Sigmoid colon (tissue), 7 donors: ENCODE measurements around the gene FUBP1. TPM values are rescaled to one million over a fixed set of nuclear protein-coding genes. Genes with fewer than 3 reads are reported as not detected.

Experiments
- DNase-seq: peaks from one replicate; pipeline ENCODE4 v3.0.0-alpha.2; 2019
- H3K27ac ChIP-seq, 4 donors: fragments of 200-600 bp; sonication (generic); one replicate each; pipeline ENCODE4 v1.5.1; 2016 to 2019; ENCODE audit warnings: mild to moderate bottlenecking in 1 of 4
- H3K27me3 ChIP-seq, 3 donors: fragments of 200-600 bp; sonication (generic); one replicate each; pipeline ENCODE4 v1.5.1; 2019; ENCODE audit warnings: mild to moderate bottlenecking in 1 of 3
- H3K36me3 ChIP-seq, 4 donors: fragments of 200-600 bp; sonication (generic); one replicate each; pipeline ENCODE4 v1.5.1; 2016 to 2019
- H3K4me1 ChIP-seq, 4 donors: fragments of 200-600 bp; sonication (generic); one replicate each; pipeline ENCODE4 v1.5.1; 2017 to 2019
- H3K4me3 ChIP-seq, 4 donors: fragments of 200-600 bp; sonication (generic); one replicate each; pipeline ENCODE4 v1.5.1; 2017 to 2019; ENCODE audit warnings: mild to moderate bottlenecking in 2 of 4, moderate library complexity in 1 of 4
- H3K9me3 ChIP-seq, 4 donors: fragments of 200-600 bp in 3 of 4; sonication (generic) in 3 of 4; one replicate each; pipeline versions ENCODE4 v1.5.1 to v1.6.1; 2013 to 2019
- EP300 ChIP-seq, 4 donors: sonication (generic); formaldehyde crosslinking; IDR thresholded peaks; one replicate each; pipeline ENCODE4 v1.6.1; 2017; ENCODE audit warnings: antibody characterized with exemption in 4 of 4
- POLR2A ChIP-seq, 2 donors: fragments of 450-650 bp; IDR thresholded peaks; one replicate each; pipeline ENCODE4 v1.6.1; 2016; ENCODE audit warnings: antibody characterized with exemption in 2 of 2, mild to moderate bottlenecking in 2 of 2, moderate library complexity in 2 of 2
- POLR2AphosphoS5 ChIP-seq, 4 donors: sonication (generic); formaldehyde crosslinking; IDR thresholded peaks; one replicate each; pipeline ENCODE4 v1.6.1; 2017; ENCODE audit warnings: antibody characterized with exemption in 4 of 4
- WGBS, 2 donors: extraction: QIAGEN DNeasy Blood & Tissue Kit; methylation state at CpG; one replicate each; pipeline ENCODE4 v1.1.7; 2013; 5-methylcytosine and 5-hydroxymethylcytosine counted together
- intact Hi-C: fragments of 100-400 bp; cut with DNase I; formaldehyde crosslinking; loops from one replicate; pipeline ENCODE4 v1.15.1; 2023
- polyA plus RNA-seq, 3 donors: library from polyadenylated mRNA; stranded (reverse); fragments of 200-250 nt; gene quantifications; one replicate each; pipeline ENCODE4 v1.2.3, GENCODE V29; 2013
- total RNA-seq, 4 donors: library from RNA; depleted of rRNA; stranded (reverse); fragments of >200 nt; gene quantifications; one replicate each; pipeline ENCODE4 v1.1.0, GENCODE V29; 2016
- TF ChIP-seq, protein P1 (sequence below), 4 experiments: fragments of 450-650 bp in 3 of 4; fragments of 200-600 bp in 1 of 4; IDR thresholded peaks; one replicate each; pipeline ENCODE4 v1.5.1; 2016 to 2019; ENCODE audit warnings: antibody characterized with exemption in 4 of 4, mild to moderate bottlenecking in 3 of 4, moderate library complexity in 2 of 4
- donor health status: healthy with polysubstance abuse.
- donor health status: Bipolar disorder and iron deficiency.
- donor health status: healthy.

Gene FUBP1
- total and polyA plus RNA-seq, 7 donors: 20.8 to 79.2 (median 60.6) TPM

DNA sequence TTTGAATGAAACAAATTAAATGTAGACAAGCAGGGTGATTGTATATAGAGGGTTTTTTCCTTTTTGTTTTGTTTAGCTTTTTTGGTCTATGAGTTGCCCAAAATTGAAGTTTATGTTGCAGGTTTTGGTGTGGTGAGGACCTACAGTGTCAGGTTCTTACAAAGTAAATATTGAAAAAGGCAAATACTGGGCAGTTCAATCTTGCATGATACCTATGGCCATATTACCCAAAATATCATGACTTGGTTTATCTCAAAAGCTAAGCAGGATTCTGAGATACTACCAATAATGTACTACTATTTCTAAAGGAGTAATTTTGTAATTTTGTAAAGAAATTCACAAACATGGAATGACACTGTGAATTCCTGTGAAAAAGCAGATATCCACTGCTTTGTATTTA lies 27.6 kb upstream of the FUBP1 start:
- no peak for DNase-seq
- Histone ChIP-seq H3K4me3 (peak overlapping the region; percentile 42 to 59 (median 57)), H3K9me3 (no peaks in the 10 kb centered on the region), H3K4me1 (peaks cover 0 to 64% (median 42%) of the 10 kb centered on the region in 4 donors), H3K27ac (peak overlapping the region; percentile 86 to 89 (median 88)), H3K27me3 (no peaks in the 10 kb centered on the region), H3K36me3 (no peaks in the 10 kb centered on the region)
- no peak for TF ChIP-seq POLR2A (IDR thresholded peaks at IDR 0.05)
- TF ChIP-seq EP300 (IDR thresholded peaks at IDR 0.05): no peak
- TF ChIP-seq POLR2AphosphoS5 (IDR thresholded peaks at IDR 0.05): no peak
- TF ChIP-seq, protein P1, sequence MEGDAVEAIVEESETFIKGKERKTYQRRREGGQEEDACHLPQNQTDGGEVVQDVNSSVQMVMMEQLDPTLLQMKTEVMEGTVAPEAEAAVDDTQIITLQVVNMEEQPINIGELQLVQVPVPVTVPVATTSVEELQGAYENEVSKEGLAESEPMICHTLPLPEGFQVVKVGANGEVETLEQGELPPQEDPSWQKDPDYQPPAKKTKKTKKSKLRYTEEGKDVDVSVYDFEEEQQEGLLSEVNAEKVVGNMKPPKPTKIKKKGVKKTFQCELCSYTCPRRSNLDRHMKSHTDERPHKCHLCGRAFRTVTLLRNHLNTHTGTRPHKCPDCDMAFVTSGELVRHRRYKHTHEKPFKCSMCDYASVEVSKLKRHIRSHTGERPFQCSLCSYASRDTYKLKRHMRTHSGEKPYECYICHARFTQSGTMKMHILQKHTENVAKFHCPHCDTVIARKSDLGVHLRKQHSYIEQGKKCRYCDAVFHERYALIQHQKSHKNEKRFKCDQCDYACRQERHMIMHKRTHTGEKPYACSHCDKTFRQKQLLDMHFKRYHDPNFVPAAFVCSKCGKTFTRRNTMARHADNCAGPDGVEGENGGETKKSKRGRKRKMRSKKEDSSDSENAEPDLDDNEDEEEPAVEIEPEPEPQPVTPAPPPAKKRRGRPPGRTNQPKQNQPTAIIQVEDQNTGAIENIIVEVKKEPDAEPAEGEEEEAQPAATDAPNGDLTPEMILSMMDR (IDR thresholded peaks at IDR 0.05): no peak
- intact Hi-C loops: no loop called here

DNA sequence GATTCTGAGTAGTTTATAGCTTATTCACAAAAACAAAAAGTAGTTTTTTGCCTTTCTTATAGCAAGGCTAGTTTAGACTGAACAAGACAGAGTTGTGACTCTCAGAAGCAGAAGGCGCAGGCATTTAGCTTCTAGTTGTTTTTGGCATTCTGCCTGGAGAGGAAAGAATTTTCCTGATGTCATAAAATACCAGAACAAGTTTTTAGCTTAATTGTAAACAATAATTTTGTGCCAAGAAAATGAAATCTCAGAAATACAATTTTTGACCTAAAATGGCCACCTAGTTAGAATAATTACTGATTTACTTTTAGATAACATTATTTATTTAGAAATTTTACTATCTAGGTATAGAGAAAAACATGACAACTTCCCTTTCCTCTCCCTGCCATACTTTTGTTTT lies 26.9 kb upstream of the FUBP1 start:
- peak in 1 of 2 donors; percentile 42 for TF ChIP-seq POLR2A (IDR thresholded peaks at IDR 0.05)
- TF ChIP-seq, protein P1 (IDR thresholded peaks at IDR 0.05): no peak
- TF ChIP-seq POLR2AphosphoS5 (IDR thresholded peaks at IDR 0.05): peak; percentile 45 to 85 (median 81)
- peak in 1 of 4 donors; percentile 16 for TF ChIP-seq EP300 (IDR thresholded peaks at IDR 0.05)
- Histone ChIP-seq H3K4me1 (peaks cover 0 to 60% (median 39%) of the 10 kb centered on the region in 4 donors), H3K27me3 (no peaks in the 10 kb centered on the region), H3K27ac (peak overlapping the region; percentile 86 to 89 (median 88)), H3K9me3 (no peaks in the 10 kb centered on the region), H3K4me3 (peak overlapping the region; percentile 42 to 59 (median 57)), H3K36me3 (no peaks in the 10 kb centered on the region)
- intact Hi-C loops: no loop called here
- DNase-seq: no peak
- whole genome bisulfite sequencing, 2 donors: 6 to 10% methylated on average over 1 of the region's 1 CpG

DNA sequence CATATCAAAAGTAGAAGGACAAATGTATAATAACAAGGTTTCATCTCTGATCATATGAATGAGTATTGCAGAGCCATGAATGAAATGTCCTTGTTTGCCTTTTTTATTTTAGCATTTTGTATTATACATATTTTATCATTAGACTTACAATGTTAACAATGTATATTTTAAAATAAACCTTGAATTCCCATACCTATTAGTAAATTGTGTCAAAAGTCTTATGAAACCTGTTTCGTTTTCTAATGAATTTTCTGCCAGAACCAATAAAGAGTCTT lies 26.5 kb upstream of the FUBP1 start:
- intact Hi-C loops: no loop called here
- H3K27ac ChIP-seq: peak overlapping the region; percentile 86 to 89 (median 88)
- peaks cover 0 to 56% (median 35%) of the 10 kb centered on the region in 4 donors for H3K4me1 ChIP-seq
- H3K4me3 ChIP-seq: peak overlapping the region; percentile 42 to 59 (median 57)
- no peaks in the 10 kb centered on the region for H3K27me3 ChIP-seq
- H3K36me3 ChIP-seq: no peaks in the 10 kb centered on the region
- no peak for DNase-seq
- H3K9me3 ChIP-seq: no peaks in the 10 kb centered on the region
- no peak for TF ChIP-seq EP300 (IDR thresholded peaks at IDR 0.05)
- no peak for TF ChIP-seq POLR2A (IDR thresholded peaks at IDR 0.05)
- no peak for TF ChIP-seq POLR2AphosphoS5 (IDR thresholded peaks at IDR 0.05)
- TF ChIP-seq, protein P1 (IDR thresholded peaks at IDR 0.05): no peak
- WGBS, 2 donors: 1% methylated on average over 1 of the region's 1 CpG

DNA sequence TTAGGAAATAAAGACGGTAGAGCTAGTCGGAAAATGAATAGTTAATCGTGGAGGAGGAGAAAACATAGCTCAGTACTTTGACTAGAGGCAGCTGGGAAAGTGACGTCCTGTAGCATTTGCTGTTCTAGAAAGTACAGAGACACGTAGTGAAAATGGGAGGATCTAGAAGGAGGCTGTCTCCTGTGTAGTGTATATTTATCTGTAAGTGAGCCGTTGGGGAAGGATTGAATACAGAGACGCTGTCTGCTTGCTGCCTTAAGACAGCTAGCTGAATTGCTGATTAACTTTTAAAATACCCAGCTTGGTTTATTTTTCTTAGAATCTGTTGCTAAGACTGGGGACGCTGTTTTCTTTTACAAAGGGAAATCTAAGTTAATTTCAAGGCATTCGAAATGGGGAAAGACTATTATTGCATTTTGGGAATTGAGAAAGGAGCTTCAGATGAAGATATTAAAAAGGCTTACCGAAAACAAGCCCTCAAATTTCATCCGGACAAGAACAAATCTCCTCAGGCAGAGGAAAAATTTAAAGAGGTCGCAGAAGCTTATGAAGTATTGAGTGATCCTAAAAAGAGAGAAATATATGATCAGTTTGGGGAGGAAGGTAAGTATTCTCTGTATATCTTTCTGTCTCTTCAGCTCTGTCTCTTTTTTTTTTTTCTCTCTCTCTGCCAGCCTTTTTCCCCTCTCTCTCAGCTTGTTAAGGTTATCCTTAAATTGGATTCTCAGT lies 26.0 kb upstream of the FUBP1 start, which contains the start of gene DNAJB4:
Gene DNAJB4 (plus strand): TSS at position 221 of the 729 bp plus-strand sequence. CDS start 172 bp downstream, at position 393.
- intact Hi-C loops: loop anchor here (1.0 kb wide), 1 partner anchor 26 kb away; the partner anchor contains the start of gene FUBP1
- no peaks in the 10 kb centered on the region for H3K27me3 ChIP-seq
- peaks cover 0 to 51% (median 30%) of the 10 kb centered on the region in 4 donors for H3K4me1 ChIP-seq
- peak; percentile 90 for DNase-seq
- no peaks in the 10 kb centered on the region for H3K9me3 ChIP-seq
- peak within 1 kb of the TSS; percentile 42 to 59 (median 57) for H3K4me3 ChIP-seq
- no peaks in the 10 kb centered on the region for H3K36me3 ChIP-seq
- H3K27ac ChIP-seq: peak within 1 kb of the TSS; percentile 86 to 89 (median 88)
- TF ChIP-seq EP300 (IDR thresholded peaks at IDR 0.05): peak in 2 of 4 donors; percentile 36 to 88
- peak; percentile 93 to 100 (median 96) for TF ChIP-seq POLR2AphosphoS5 (IDR thresholded peaks at IDR 0.05)
- TF ChIP-seq POLR2A (IDR thresholded peaks at IDR 0.05): peak; percentile 98 to 99
- TF ChIP-seq, protein P1 (IDR thresholded peaks at IDR 0.05): no peak
- WGBS, 2 donors: 0 to 1% methylated on average over 12 of the region's 12 CpGs
